SK-N-SH (cell line): ENCODE data around the gene OR13J1. TPM values are rescaled to one million over a fixed set of nuclear protein-coding genes. Genes with fewer than 3 reads are reported as not detected.
A peak's percentile ranks its signal among the peaks of the same experiment; 100 is the strongest.

Experiments used
- CTCF ChIA-PET: fragments of 300-600, 350-600 bp; formaldehyde crosslinking; extraction: SDS; loops from one replicate; lab custom pipeline; 2021; lab: Yijun Ruan, JAX
- POLR2A ChIA-PET: fragments of 350-600 bp; sonication (Branson Sonifier 250); formaldehyde crosslinking; extraction: SDS; loops from one replicate; lab custom pipeline; 2020; ENCODE audit warnings: antibody characterized with exemption, inconsistent platforms; lab: Yijun Ruan, JAX
- DNase-seq: peaks from one replicate; pipeline ENCODE4 v3.0.0; 2012
- H2AFZ ChIP-seq: fragments of 200-600 bp; sonication (generic); 2 replicates; pipeline ENCODE4 v1.8.1; 2016; ENCODE audit warnings: antibody characterized with exemption, mild to moderate bottlenecking, low read depth
- H3F3A ChIP-seq: fragments of 200-600 bp; sonication (generic); replicated peaks from 2 replicates; pipeline ENCODE3; 2016; ENCODE audit warnings: antibody characterized with exemption, mild to moderate bottlenecking; ENCODE audit not compliant: insufficient read depth
- H3K27ac ChIP-seq, 2 experiments: fragments of 200-500 bp in 1 of 2; fragments of 200-600 bp in 1 of 2; sonication (Bioruptor generic) in 1 of 2; sonication (generic), shearing (Covaris generic) in 1 of 2; 2 replicates each; pipeline versions ENCODE4 v1.5.1 to v1.6.1; 2014 to 2016; ENCODE audit warnings: low read depth in 2 of 2, inconsistent platforms in 1 of 2, low read length in 1 of 2, mild to moderate bottlenecking in 1 of 2, mixed read lengths in 1 of 2
- H3K27me3 ChIP-seq: fragments of 200-600 bp; sonication (generic), shearing (Covaris generic); 2 replicates; pipeline ENCODE4 v1.6.1; 2016; ENCODE audit warnings: mixed run types; ENCODE audit not compliant: insufficient read depth
- H3K36me3 ChIP-seq, 2 experiments: fragments of 200-500 bp in 1 of 2; fragments of 200-600 bp in 1 of 2; sonication (Bioruptor generic) in 1 of 2; sonication (generic) in 1 of 2; replicated peaks in 1 of 2; 2 replicates each; pipeline versions ENCODE3 to v1.5.1; 2014 to 2016; ENCODE audit warnings: low read length in 1 of 2, mild to moderate bottlenecking in 1 of 2; ENCODE audit not compliant: insufficient read depth in 2 of 2, control insufficient read depth in 1 of 2
- H3K4me1 ChIP-seq, 2 experiments: fragments of 200-500 bp in 1 of 2; fragments of 200-600 bp in 1 of 2; sonication (Bioruptor generic) in 1 of 2; sonication (generic), shearing (Covaris generic) in 1 of 2; 2 replicates each; pipeline versions ENCODE4 v1.5.1 to v1.6.1; 2014 to 2016; ENCODE audit warnings: low read depth in 1 of 2, low read length in 1 of 2, mixed run types in 1 of 2; ENCODE audit not compliant: insufficient read depth in 2 of 2, control insufficient read depth in 1 of 2
- H3K4me2 ChIP-seq: fragments of 200-600 bp; sonication (generic), shearing (Covaris generic); 2 replicates; pipeline ENCODE4 v1.6.1; 2017; ENCODE audit warnings: mixed run types
- H3K4me3 ChIP-seq, 2 experiments: fragments of 200-500 bp in 1 of 2; fragments of 200-600 bp in 1 of 2; sonication (Bioruptor generic) in 1 of 2; sonication (generic), shearing (Covaris generic) in 1 of 2; 2 replicates each; pipeline versions ENCODE4 v1.5.1 to v1.8.1; 2014 to 2016; ENCODE audit warnings: low read depth in 2 of 2, inconsistent platforms in 1 of 2, low read length in 1 of 2, mild to moderate bottlenecking in 1 of 2, mixed read lengths in 1 of 2, moderate library complexity in 1 of 2
- H3K79me2 ChIP-seq: fragments of 200-600 bp; sonication (generic); 2 replicates; pipeline ENCODE4 v1.8.1; 2017; ENCODE audit warnings: mild to moderate bottlenecking; ENCODE audit not compliant: insufficient read depth
- H3K9ac ChIP-seq: fragments of 200-600 bp; sonication (generic); 2 replicates; pipeline ENCODE4 v1.6.1; 2017; ENCODE audit warnings: mixed run types
- H3K9me2 ChIP-seq: fragments of 200-600 bp; sonication (generic); 2 replicates; pipeline ENCODE4 v1.6.1; 2017; ENCODE audit warnings: mixed run types
- H3K9me3 ChIP-seq: fragments of 200-600 bp; sonication (generic); 2 replicates; pipeline ENCODE4 v1.6.1; 2017; ENCODE audit warnings: mixed run types, mild to moderate bottlenecking, moderate library complexity
- H4K20me1 ChIP-seq: fragments of 200-600 bp; sonication (generic); 2 replicates; pipeline ENCODE4 v1.6.1; 2017; ENCODE audit warnings: mild to moderate bottlenecking, mixed run types; ENCODE audit not compliant: insufficient read depth
- CHD2 ChIP-seq: fragments of 150-350 bp; IDR thresholded peaks from 2 replicates; pipeline ENCODE4 v1.6.1; 2018; ENCODE audit warnings: low read length; ENCODE audit not compliant: partially characterized antibody
- CTCF ChIP-seq: fragments of 200-600 bp; sonication (generic); IDR thresholded peaks from 2 replicates; pipeline ENCODE4 v1.6.1; 2017; ENCODE audit warnings: antibody characterized with exemption, mild to moderate bottlenecking, moderate library complexity
- ELF1 ChIP-seq: IDR thresholded peaks from 2 replicates; pipeline ENCODE4 v1.4.0; 2012
- EP300 ChIP-seq, 2 experiments: IDR thresholded peaks; 2 replicates each; pipeline versions ENCODE4 v1.4.0 to v1.6.1; 2012; ENCODE audit warnings: borderline replicate concordance in 1 of 2, low read depth in 1 of 2, low read length in 1 of 2
- EZH2phosphoT487 ChIP-seq: fragments of 200-600 bp; sonication (generic); IDR thresholded peaks from 2 replicates; pipeline ENCODE4 v1.6.1; 2017; ENCODE audit warnings: low read depth, mixed run types, mild to moderate bottlenecking, antibody characterized with exemption, moderate library complexity, borderline replicate concordance
- FOXM1 ChIP-seq: IDR thresholded peaks from 2 replicates; pipeline ENCODE4 v1.4.0; 2012; ENCODE audit warnings: low read depth, mild to moderate bottlenecking
- JUND ChIP-seq: IDR thresholded peaks from 2 replicates; pipeline ENCODE4 v1.4.0; 2012
- MAX ChIP-seq: IDR thresholded peaks from 2 replicates; pipeline ENCODE4 v1.4.0; 2012; ENCODE audit warnings: low read depth
- MEF2A ChIP-seq: IDR thresholded peaks from 2 replicates; pipeline ENCODE4 v1.4.0; 2012; ENCODE audit warnings: low read depth, borderline replicate concordance
- MXI1 ChIP-seq: IDR thresholded peaks from 2 replicates; pipeline ENCODE4 v1.6.1; 2012; ENCODE audit warnings: mild to moderate bottlenecking, low read depth, low read length, improper control_type of control experiment
- NFIC ChIP-seq: IDR thresholded peaks from 2 replicates; pipeline ENCODE4 v1.4.0; 2012; ENCODE audit warnings: borderline replicate concordance
- NRF1 ChIP-seq: IDR thresholded peaks from 2 replicates; pipeline ENCODE4 v1.6.1; 2012; ENCODE audit warnings: low read depth, mild to moderate bottlenecking, low read length
- PBX3 ChIP-seq: IDR thresholded peaks from 2 replicates; pipeline ENCODE4; 2012
- RAD21 ChIP-seq: IDR thresholded peaks from 2 replicates; pipeline ENCODE4 v1.6.1; 2012; ENCODE audit warnings: mild to moderate bottlenecking, low read length
- RCOR1 ChIP-seq: fragments of 150-350 bp; IDR thresholded peaks from 2 replicates; pipeline ENCODE4 v1.6.1; 2017; ENCODE audit warnings: antibody characterized with exemption, low read length
- RFX5 ChIP-seq: IDR thresholded peaks from 2 replicates; pipeline ENCODE4 v1.6.1; 2012; ENCODE audit warnings: mild to moderate bottlenecking, improper control_type of control experiment, low read length
- SIN3A ChIP-seq: IDR thresholded peaks from 2 replicates; pipeline ENCODE4 v1.6.1; 2012; ENCODE audit warnings: low read depth, mild to moderate bottlenecking, low read length, moderate library complexity, borderline replicate concordance
- USF1 ChIP-seq: IDR thresholded peaks from 2 replicates; pipeline ENCODE4 v1.4.0; 2012; ENCODE audit warnings: low read depth, borderline replicate concordance
- USF2 ChIP-seq: fragments of 150-350 bp; IDR thresholded peaks from 2 replicates; pipeline ENCODE4 v1.6.1; 2017; ENCODE audit warnings: antibody characterized with exemption, low read length, low read depth, borderline replicate concordance
- ZBTB33 ChIP-seq: IDR thresholded peaks from 2 replicates; pipeline ENCODE4 v1.4.0; 2012; ENCODE audit warnings: low read depth, borderline replicate concordance
- WGBS: methylation state at CpG from one replicate; pipeline ENCODE4 v1.1.6; 2017; ENCODE audit warnings: low lambda C conversion rate; 5-methylcytosine and 5-hydroxymethylcytosine counted together
- polyA plus RNA-seq, 3 experiments: library from polyadenylated mRNA; depleted of rRNA; stranded (reverse); fragments of >200 nt; gene quantifications; 2 replicates each; pipeline ENCODE4 v1.2.3, GENCODE V29; 2012

OR13J1 gene
- polyA plus RNA-seq, 1 of the 3 experiments (the other 2 are of a cell fraction), result not detected

- TF ChIP-seq CTCF (no peak), CHD2 (no peak), MAX (no peak), RFX5 (no peak), NRF1 (no peak), SIN3A (no peak), NFIC (no peak), JUND (no peak)
- TF ChIP-seq, all 33 proteins: peak for 0
Measured at GRCh38 chr9:35831040-35831439, 39.2 kb downstream of the OR13J1 start (continued).

- POLR2A ChIA-PET, result no interaction called here
Measured at GRCh38 chr9:35829764-35830096, 40.5 kb downstream of the OR13J1 start.

More at GRCh38 chr9:35829764-35830096, 40.5 kb downstream of the OR13J1 start:
- Histone ChIP-seq H3K9me2 (no peaks in the 10 kb centered on the region), H3K9ac (peak overlapping the region; percentile 73), H3K79me2 (no peaks in the 10 kb centered on the region), H3K4me2 (peak overlapping the region; percentile 96), H3K4me3 (peak overlapping the region; percentile 56 to 80), H2AFZ (peak overlapping the region; percentile 74; the same call in 1 of the 2 replicates), H3K27ac (peak overlapping the region in 1 of 2 experiments; percentile 46; a peak in 3 of 4 replicates), H3K9me3 (no peaks in the 10 kb centered on the region), H3K4me1 (peaks cover 7 to 25% of the 10 kb centered on the region in 2 experiments; a peak in 1 of 4 replicates), H3K27me3 (no peaks in the 10 kb centered on the region), H3F3A (peaks cover 4% of the 10 kb centered on the region), H3K36me3 (no peaks in the 10 kb centered on the region), H4K20me1 (no peaks in the 10 kb centered on the region)
- DNase-seq, result no peak
- 72% methylated on average over 2 of the region's 2 CpGs for WGBS
- no peak for TF ChIP-seq RCOR1
- no peak for TF ChIP-seq USF2
- TF ChIP-seq MAX, result no peak
- TF ChIP-seq ELF1, result no peak
- no peak for TF ChIP-seq CHD2
- no peak for TF ChIP-seq RAD21
- no peak for TF ChIP-seq PBX3
- TF ChIP-seq MEF2A, result no peak
- TF ChIP-seq ZBTB33, result no peak
- no peak for TF ChIP-seq EP300 (IDR thresholded peaks at IDR 0.05; ENCODE audit: borderline replicate concordance in 1 of 2, low read depth in 1 of 2, low read length in 1 of 2)
- TF ChIP-seq FOXM1, result no peak
- no peak for TF ChIP-seq EZH2phosphoT487
- TF ChIP-seq NFIC, result no peak
- no peak for TF ChIP-seq USF1
- no peak for TF ChIP-seq MXI1
- no peak for TF ChIP-seq JUND
- CTCF ChIA-PET, result interaction anchor here (4.4 kb wide), 1 partner anchor 39 kb away, joined by 20 read pairs; no protein-coding TSS in a partner anchor
